A549 (cell line): ENCODE measurements around the gene CCT2. TPM values are rescaled to one million over a fixed set of nuclear protein-coding genes. Genes with fewer than 3 reads are reported as not detected.

Source experiments
- ATAC-seq, 2 experiments: fragments of 200-7000 bp in 1 of 2; fragments of >200 bp in 1 of 2; cut with Nextera tagmentation in 1 of 2; cut with Tn5 transposase in 1 of 2; 3 replicates each; pipeline versions ENCODE4 v1.8.0 to v1.9.1; 2018 to 2020; ENCODE audit warnings: mild to moderate bottlenecking in 1 of 2, moderate library complexity in 1 of 2
- CTCF ChIA-PET: fragments of 300-600 bp; sonication (Branson Sonifier 250); formaldehyde crosslinking; extraction: SDS; loops from one replicate; lab custom pipeline; 2021; ENCODE audit warnings: antibody characterized with exemption, inconsistent platforms; lab: Yijun Ruan, JAX
- POLR2A ChIA-PET: fragments of 350-600 bp; formaldehyde crosslinking; extraction: SDS; loops from one replicate; lab custom pipeline; 2021; ENCODE audit warnings: antibody characterized with exemption, inconsistent platforms; lab: Yijun Ruan, JAX
- DNase-seq, 2 experiments: peaks; one replicate each; pipeline versions ENCODE4 v3.0.0 to v3.0.0-alpha.2; 2011 to 2016; ENCODE audit warnings: low read depth in 1 of 2, low spot score in 1 of 2
- FAIRE-seq: peaks from 2 replicates; lab custom pipeline; 2011; peaks lifted over from hg19 to GRCh38; lab: Jason Lieb, UNC
- H3K27ac ChIP-seq, 2 experiments: fragments of >200 bp; sonication (Bioruptor Twin); formaldehyde crosslinking; 3 replicates each; pipeline ENCODE4 v1.5.1; 2016 to 2017
- H3K4me1 ChIP-seq: fragments of >200 bp; sonication (Bioruptor Twin); formaldehyde crosslinking; 3 replicates; pipeline ENCODE4 v1.6.1; 2016
- H3K4me2 ChIP-seq: fragments of >200 bp; sonication (Bioruptor Twin); formaldehyde crosslinking; 3 replicates; pipeline ENCODE4 v1.6.1; 2016
- H3K4me3 ChIP-seq: fragments of >200 bp; sonication (Bioruptor Twin); formaldehyde crosslinking; 3 replicates; pipeline ENCODE4 v1.5.1; 2016
- H3K9me3 ChIP-seq: fragments of >200 bp; sonication (Bioruptor Twin); formaldehyde crosslinking; 3 replicates; pipeline ENCODE4 v1.6.1; 2016
- ATOH8 ChIP-seq: fragments of 250-450 bp; sonication (Bioruptor Pico); IDR thresholded peaks from 2 replicates; pipeline ENCODE4 v1.5.0; 2020; ENCODE audit warnings: low read depth, mild to moderate bottlenecking, moderate library complexity
- CHD4 ChIP-seq: fragments of 200-600 bp; sonication (generic); IDR thresholded peaks from 2 replicates; pipeline ENCODE4 v1.6.1; 2016; ENCODE audit warnings: antibody characterized with exemption, mild to moderate bottlenecking, borderline replicate concordance
- CTCF ChIP-seq: fragments of >200 bp; sonication (Bioruptor Twin); formaldehyde crosslinking; IDR thresholded peaks from 3 replicates; pipeline ENCODE4 v1.5.1; 2016
- ESRRA ChIP-seq: fragments of 150-350 bp; IDR thresholded peaks from 2 replicates; pipeline ENCODE4 v1.6.1; 2014; ENCODE audit warnings: mild to moderate bottlenecking, low read length, borderline replicate concordance
- FOSL2 ChIP-seq, 2 experiments: fragments of 450-650 bp in 1 of 2; fragments of >200 bp in 1 of 2; sonication (Bioruptor Twin) in 1 of 2; formaldehyde crosslinking; IDR thresholded peaks; 2 replicates each; pipeline versions ENCODE4 v1.5.0 to v1.6.1; 2016 to 2020; ENCODE audit warnings: mild to moderate bottlenecking in 1 of 2, moderate library complexity in 1 of 2
- FOXS1 ChIP-seq: fragments of 250-450 bp; sonication (Bioruptor Pico); IDR thresholded peaks from 2 replicates; pipeline ENCODE4 v1.5.0; 2020; ENCODE audit warnings: mild to moderate bottlenecking, moderate library complexity
- HES2 ChIP-seq: fragments of >200 bp; sonication (Bioruptor Twin); formaldehyde crosslinking; IDR thresholded peaks from 2 replicates; pipeline ENCODE4 v1.6.1; 2016
- HMGXB4 ChIP-seq: fragments of 250-450 bp; sonication (Bioruptor Pico); IDR thresholded peaks from 2 replicates; pipeline ENCODE4 v1.5.0; 2021; ENCODE audit warnings: mild to moderate bottlenecking, moderate library complexity, borderline replicate concordance
- HOXB13 ChIP-seq: fragments of 250-450 bp; sonication (Bioruptor Pico); IDR thresholded peaks from 2 replicates; pipeline ENCODE4 v1.5.0; 2020; ENCODE audit warnings: low read depth, mild to moderate bottlenecking, moderate library complexity
- JUN ChIP-seq, 2 experiments: fragments of >200 bp; sonication (Bioruptor Twin); formaldehyde crosslinking; IDR thresholded peaks; 2 replicates in 1 of 2; 3 replicates in 1 of 2; pipeline ENCODE4 v1.6.1; 2016 to 2017
- NR3C1 ChIP-seq: fragments of >200 bp; sonication (Bioruptor Twin); formaldehyde crosslinking; IDR thresholded peaks from 3 replicates; pipeline ENCODE4 v1.6.1; 2017
- REST ChIP-seq: fragments of 200-600 bp; sonication (generic); IDR thresholded peaks from 2 replicates; pipeline ENCODE4 v1.6.1; 2016; ENCODE audit warnings: antibody characterized with exemption, mild to moderate bottlenecking, moderate library complexity
- SREBF2 ChIP-seq: fragments of 450-650 bp; IDR thresholded peaks from 2 replicates; pipeline ENCODE4 v1.6.1; 2014; ENCODE audit warnings: mild to moderate bottlenecking, moderate library complexity
- TFCP2L1 ChIP-seq: fragments of 250-450 bp; sonication (Bioruptor Pico); IDR thresholded peaks from 2 replicates; pipeline ENCODE4 v1.5.0; 2021; ENCODE audit warnings: mild to moderate bottlenecking
- USF2 ChIP-seq: fragments of 450-650 bp; IDR thresholded peaks from 2 replicates; pipeline ENCODE4 v1.6.1; 2014; ENCODE audit warnings: antibody characterized with exemption
- ZFP36 ChIP-seq: fragments of 450-650 bp; IDR thresholded peaks from 2 replicates; pipeline ENCODE4 v1.6.1; 2014; ENCODE audit warnings: borderline replicate concordance; ENCODE audit not compliant: partially characterized antibody
- WGBS: methylation state at CpG from one replicate; pipeline ENCODE4 v1.1.6; 2017; ENCODE audit errors: missing lambda C conversion rate; 5-methylcytosine and 5-hydroxymethylcytosine counted together
- polyA plus RNA-seq, 4 experiments: library from polyadenylated mRNA; depleted of rRNA in 3 of 4; stranded (reverse); fragments of >200 nt; fragmentation: RNase III in 1 of 4; extraction: RNeasy Plus Mini Kit Qiagen cat#74134 plus additional on column Dnase treatment in 1 of 4; gene quantifications; 2 replicates in 3 of 4; 3 replicates in 1 of 4; pipeline ENCODE4 v1.2.3, GENCODE V29; 2011 to 2017

CCT2 gene
- polyA plus RNA-seq, 2 of the 4 experiments (the other 2 are of a cell fraction), result 441 to 548 TPM

GRCh38 chr12:69545081-69545480 is 40.2 kb upstream of the CCT2 start:
- 88% methylated on average over 1 of the region's 1 CpG for WGBS
- H3K4me3 ChIP-seq, result no peak overlapping the region

GRCh38 chr12:69546693-69547438 is 38.4 kb upstream of the CCT2 start:
- H3K27ac ChIP-seq, result no peak overlapping the region
- peaks cover 15% of the 10 kb centered on the region; the same call in 2 of the 3 replicates for H3K9me3 ChIP-seq
- TF ChIP-seq CTCF (no peak), TFCP2L1 (CRISPR knock-in tag) (no peak), SREBF2 (no peak), ATOH8 (CRISPR knock-in tag) (no peak), NR3C1 (no peak), ZFP36 (no peak)
- H3K4me1 ChIP-seq, result no peaks in the 10 kb centered on the region
- ChIA-PET CTCF (interaction anchor here (0.6 kb wide), 1 partner anchor 39 kb away, joined by 3 read pairs; the partner anchor contains the start of gene CCT2), POLR2A (no interaction called here)
- FAIRE-seq (no peak), ATAC-seq (no peak), DNase-seq (no peak)
- 91% methylated on average over 7 of the region's 7 CpGs for WGBS
- H3K4me2 ChIP-seq, result no peak overlapping the region
- no peak overlapping the region for H3K4me3 ChIP-seq

More at GRCh38 chr12:69545081-69545480, 40.2 kb upstream of the CCT2 start:
- no peak overlapping the region for H3K4me2 ChIP-seq
- TF ChIP-seq FOSL2 (IDR thresholded peaks at IDR 0.05), result no peak
- TF ChIP-seq FOSL2 (CRISPR knock-in tag; IDR thresholded peaks at IDR 0.05), result peak; percentile 9; the same call in 1 of the 2 replicates
- no peak for TF ChIP-seq CTCF
- TF ChIP-seq, all 56 proteins: peak for 1
- ChIA-PET POLR2A (no interaction called here), CTCF (no interaction called here)
- Histone ChIP-seq H3K4me1 (no peaks in the 10 kb centered on the region), H3K27ac (no peak overlapping the region), H3K9me3 (peaks cover 15% of the 10 kb centered on the region; the same call in 2 of the 3 replicates)
- no peak for ATAC-seq
- no peak for FAIRE-seq
- DNase-seq, result no peak

- H3K4me2 ChIP-seq, result no peak overlapping the region
- ChIA-PET CTCF (interaction anchor here (1.0 kb wide), 1 partner anchor 8 kb away, joined by 3 read pairs; no protein-coding TSS in a partner anchor), POLR2A (no interaction called here)
- H3K27ac ChIP-seq, result no peak overlapping the region
- ATAC-seq, result peak in 1 of 2 experiments; percentile 39; a peak in 1 of 6 replicates
- peaks cover 3% of the 10 kb centered on the region; the same call in 2 of the 3 replicates for H3K4me1 ChIP-seq
- peaks cover 9% of the 10 kb centered on the region; the same call in 2 of the 3 replicates for H3K9me3 ChIP-seq
- no peak for FAIRE-seq
- no peak for DNase-seq
- no peak overlapping the region for H3K4me3 ChIP-seq
- no peak for TF ChIP-seq ESRRA
- TF ChIP-seq NR3C1, result no peak
- TF ChIP-seq CHD4, result no peak
- TF ChIP-seq JUN (IDR thresholded peaks at IDR 0.05), result no peak
- TF ChIP-seq HMGXB4 (CRISPR knock-in tag), result no peak
- no peak for TF ChIP-seq HES2
- no peak for TF ChIP-seq REST
- TF ChIP-seq USF2, result no peak
- TF ChIP-seq FOXS1 (CRISPR knock-in tag), result no peak
- TF ChIP-seq HOXB13 (CRISPR knock-in tag), result no peak
Observed at GRCh38 chr12:69548687-69549086, 36.6 kb upstream of the CCT2 start.
